ENCODE data around the gene TEX36. TPM values are rescaled to one million over a fixed set of nuclear protein-coding genes. Genes with fewer than 3 reads are reported as not detected.
"Not testable (repeated sequence)": the region's sequence is repeated elsewhere in the genome, so short reads cannot be mapped to it uniquely, and the experiment has no call there.

TEX36 gene
- total RNA-seq, 2 donors from 2014 or later, result not detected

DNA sequence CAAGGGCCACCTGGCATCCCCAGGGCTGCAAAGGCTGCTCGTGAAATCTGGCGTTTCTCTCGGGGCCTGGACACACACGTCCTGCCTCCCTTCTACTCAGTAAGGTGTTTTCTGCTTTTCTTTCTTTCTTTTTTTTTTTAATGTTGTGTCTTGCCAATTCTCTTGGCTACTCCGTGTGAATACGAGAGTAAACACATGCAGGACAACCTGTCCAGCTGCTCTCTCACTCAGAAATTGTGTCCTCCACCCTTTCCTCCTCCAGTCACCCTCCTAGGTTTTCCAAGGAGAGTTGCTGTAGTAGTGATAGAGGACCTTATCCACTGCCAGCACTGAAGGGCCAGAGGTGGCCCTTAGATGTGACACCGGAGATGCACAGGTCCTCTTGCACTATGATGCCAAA lies 858 bp upstream of the TEX36 start:
- DNase-seq, result no peak
- Mint-ChIP-seq H3K4me3 (no peak overlapping the region), H3K4me1 (no peaks in the 10 kb centered on the region), H3K27ac (no peak overlapping the region), H3K36me3 (ENCODE audit: low read depth) (peaks cover 2% of the 10 kb centered on the region), H3K27me3 (peaks cover 50% of the 10 kb centered on the region)
- no peak for ATAC-seq
- H3K9me3 ChIP-seq (ENCODE audit: control insufficient read depth, low read length, poor library complexity, severe bottlenecking), result no peaks in the 10 kb centered on the region

DNA sequence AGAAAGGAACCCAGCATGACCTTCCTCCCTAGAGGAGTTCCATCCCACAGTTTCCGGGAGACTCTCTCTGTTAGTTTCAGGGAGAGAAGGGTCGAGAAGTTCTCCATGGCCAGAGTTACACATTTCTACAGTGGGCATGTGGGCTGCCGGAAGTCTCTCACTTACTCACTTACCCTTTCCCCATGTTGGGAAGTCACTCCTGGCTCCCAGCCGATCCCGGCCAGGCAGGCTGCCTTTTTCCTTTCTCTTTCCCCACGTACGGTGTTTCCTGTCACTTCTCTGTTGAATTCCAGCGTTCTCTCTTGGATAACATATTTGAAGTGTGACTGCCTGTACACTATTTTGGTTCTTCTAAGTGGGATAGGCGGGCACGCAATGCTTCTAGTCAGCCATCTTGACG lies 3.5 kb downstream of the TEX36 start:
- DNase-seq (no peak), ATAC-seq (no peak)
- no peak overlapping the region for H3K4me3 Mint-ChIP-seq
- no peak overlapping the region for H3K27ac Mint-ChIP-seq
- H3K36me3 Mint-ChIP-seq (ENCODE audit: low read depth), result peaks cover 2% of the 10 kb centered on the region
- H3K4me1 Mint-ChIP-seq, result no peaks in the 10 kb centered on the region
- H3K27me3 Mint-ChIP-seq, result peaks cover 31% of the 10 kb centered on the region
- peaks cover 3% of the 10 kb centered on the region for H3K9me3 ChIP-seq (ENCODE audit: control insufficient read depth, low read length, poor library complexity, severe bottlenecking)

DNA sequence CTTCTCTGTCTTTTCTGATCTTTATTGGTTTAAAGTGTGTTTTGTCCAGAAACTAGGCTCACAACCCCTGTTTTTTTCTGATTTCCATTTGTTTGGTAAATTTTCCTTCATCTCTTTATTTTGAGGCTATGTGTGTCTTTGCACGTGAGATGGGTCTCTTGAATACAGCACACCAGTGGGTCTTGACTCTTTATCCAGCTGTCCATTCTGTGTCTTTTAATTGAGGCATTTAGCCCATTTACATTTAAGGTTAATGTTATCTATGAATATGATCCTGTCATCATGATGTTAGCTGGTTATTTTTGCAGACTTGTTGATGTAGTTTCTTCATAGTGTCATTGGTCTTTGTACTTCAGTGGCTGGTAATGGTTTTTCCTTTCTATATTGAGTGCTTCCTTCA lies 10.1 kb downstream of the TEX36 start:
- DNase-seq, result no peak
- ATAC-seq, result no peak
- Mint-ChIP-seq H3K36me3 (ENCODE audit: low read depth) (no peaks in the 10 kb centered on the region), H3K4me3 (no peak overlapping the region), H3K27me3 (no peaks in the 10 kb centered on the region), H3K4me1 (no peaks in the 10 kb centered on the region), H3K27ac (no peak overlapping the region)
- peaks cover 3% of the 10 kb centered on the region for H3K9me3 ChIP-seq (ENCODE audit: control insufficient read depth, low read length, poor library complexity, severe bottlenecking)

DNA sequence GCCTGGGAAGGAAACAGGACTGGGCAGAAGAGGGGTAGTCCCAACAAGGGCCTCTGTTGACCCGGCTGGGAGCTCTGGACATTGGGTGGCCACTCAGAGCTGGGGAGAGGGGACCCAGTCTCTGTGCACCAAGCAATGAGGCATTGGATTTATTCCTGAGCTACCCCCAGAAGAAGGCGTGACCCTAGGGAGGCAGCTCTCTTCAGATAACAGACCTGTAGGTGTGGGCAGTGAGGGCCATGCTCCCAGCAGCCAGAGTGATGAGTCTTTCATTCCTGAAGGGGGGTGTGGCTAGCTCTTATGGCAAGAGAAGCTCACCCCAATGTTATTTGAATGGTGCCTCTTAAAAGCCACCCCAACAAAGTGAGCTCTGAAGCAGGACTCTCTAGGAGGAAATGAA lies 20.4 kb downstream of the TEX36 start:
- DNase-seq, result no peak

DNA sequence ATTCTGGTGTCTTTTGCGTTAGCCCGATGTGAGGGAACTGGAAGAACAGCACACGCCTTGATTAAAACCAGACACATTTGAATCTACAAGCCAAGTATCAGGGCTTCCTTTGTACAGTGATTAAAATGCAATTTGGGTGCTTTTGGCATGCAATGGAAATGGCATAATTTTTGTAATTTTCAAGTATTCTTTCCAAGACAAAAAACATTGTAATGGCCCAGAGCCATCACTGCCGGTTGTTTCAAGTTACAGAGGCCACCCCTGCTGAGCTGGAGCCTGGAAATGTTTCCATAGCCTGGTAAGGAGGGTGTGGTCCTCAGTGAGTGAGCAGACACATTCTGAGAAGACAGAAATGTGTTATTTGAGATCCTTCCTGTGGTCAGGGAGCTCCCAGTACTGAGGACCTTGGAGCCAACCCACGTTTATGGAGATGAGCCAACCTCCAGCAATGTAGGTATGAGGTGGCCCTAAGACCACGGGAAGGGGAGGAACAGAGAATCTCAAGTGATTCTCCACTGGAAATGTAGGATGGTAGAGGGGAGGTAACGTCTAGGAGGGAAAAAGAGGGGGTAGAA lies 20.9 kb downstream of the TEX36 start:
- Mint-ChIP-seq H3K36me3 (ENCODE audit: low read depth) (no peaks in the 10 kb centered on the region), H3K27ac (no peak overlapping the region), H3K4me1 (no peaks in the 10 kb centered on the region), H3K4me3 (no peak overlapping the region), H3K27me3 (peaks cover 6% of the 10 kb centered on the region)
- ATAC-seq (no peak), DNase-seq (no peak)
- no peaks in the 10 kb centered on the region for H3K9me3 ChIP-seq (ENCODE audit: control insufficient read depth, low read length, poor library complexity, severe bottlenecking)

More for the DNA sequence above, 20.4 kb downstream of the TEX36 start:
- H3K36me3 Mint-ChIP-seq (ENCODE audit: low read depth), result no peaks in the 10 kb centered on the region
- H3K9me3 ChIP-seq (ENCODE audit: control insufficient read depth, low read length, poor library complexity, severe bottlenecking), result no peaks in the 10 kb centered on the region
- H3K4me3 Mint-ChIP-seq, result no peak overlapping the region
- no peak for ATAC-seq
- peaks cover under 1% of the 10 kb centered on the region for H3K27me3 Mint-ChIP-seq
- H3K4me1 Mint-ChIP-seq, result no peaks in the 10 kb centered on the region
- H3K27ac Mint-ChIP-seq, result no peak overlapping the region

DNA sequence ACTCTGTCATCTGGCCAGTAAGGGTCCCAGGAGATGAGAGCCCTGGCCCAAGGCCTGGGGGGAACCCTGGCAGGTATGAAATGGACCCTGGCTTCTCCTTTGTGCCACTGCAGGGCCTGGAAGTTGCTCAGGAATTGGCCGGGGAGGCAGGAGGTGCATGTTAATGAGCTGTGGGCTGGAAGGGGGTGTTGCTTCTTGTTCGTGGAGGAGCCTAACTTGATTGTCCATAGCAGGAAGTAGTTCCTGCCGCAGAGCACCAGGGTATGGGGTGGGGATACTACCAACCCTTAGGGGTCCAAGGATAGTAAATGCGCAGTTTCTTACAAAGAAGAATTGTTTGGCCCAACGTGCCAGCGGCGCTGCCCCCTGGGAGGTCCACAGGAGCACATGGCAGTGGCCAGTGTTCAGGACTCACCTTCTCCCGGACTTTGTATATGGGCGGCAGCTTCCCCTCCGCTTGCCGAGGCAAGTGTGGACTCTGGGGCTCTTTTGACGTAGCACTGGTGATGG lies 21.5 kb downstream of the TEX36 start:
- ATAC-seq, result no peak
- no peak for DNase-seq
- H3K36me3 Mint-ChIP-seq (ENCODE audit: low read depth), result no peaks in the 10 kb centered on the region
- no peak overlapping the region for H3K4me3 Mint-ChIP-seq
- H3K4me1 Mint-ChIP-seq, result no peaks in the 10 kb centered on the region
- H3K27ac Mint-ChIP-seq, result no peak overlapping the region
- H3K27me3 Mint-ChIP-seq, result peaks cover 11% of the 10 kb centered on the region
- H3K9me3 ChIP-seq (ENCODE audit: control insufficient read depth, low read length, poor library complexity, severe bottlenecking), result no peaks in the 10 kb centered on the region

DNA sequence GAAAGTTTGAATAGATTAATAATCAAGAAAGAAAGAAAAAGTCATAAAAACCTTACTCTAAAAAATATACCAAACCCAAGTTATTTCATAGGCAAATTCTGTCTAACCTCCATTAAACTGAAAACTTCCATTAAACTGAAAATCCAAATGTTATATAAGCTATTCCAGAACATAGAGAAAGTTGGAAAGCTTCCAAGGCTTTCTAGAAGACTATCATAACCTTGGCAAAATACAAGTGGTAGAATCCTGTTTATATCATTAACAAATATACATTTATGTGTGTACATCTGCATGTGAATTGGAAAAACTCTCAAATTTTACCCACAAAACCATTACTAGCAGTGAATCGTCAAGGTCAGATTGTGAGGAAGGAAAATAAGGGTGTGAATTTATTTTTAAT lies 23.9 kb downstream of the TEX36 start:
- no peaks in the 10 kb centered on the region for H3K9me3 ChIP-seq (ENCODE audit: control insufficient read depth, low read length, poor library complexity, severe bottlenecking)
- DNase-seq (no peak), ATAC-seq (no peak)
- no peaks in the 10 kb centered on the region for H3K4me1 Mint-ChIP-seq
- H3K36me3 Mint-ChIP-seq (ENCODE audit: low read depth), result no peaks in the 10 kb centered on the region
- no peak overlapping the region for H3K4me3 Mint-ChIP-seq
- H3K27me3 Mint-ChIP-seq, result peaks cover 11% of the 10 kb centered on the region
- no peak overlapping the region for H3K27ac Mint-ChIP-seq

DNA sequence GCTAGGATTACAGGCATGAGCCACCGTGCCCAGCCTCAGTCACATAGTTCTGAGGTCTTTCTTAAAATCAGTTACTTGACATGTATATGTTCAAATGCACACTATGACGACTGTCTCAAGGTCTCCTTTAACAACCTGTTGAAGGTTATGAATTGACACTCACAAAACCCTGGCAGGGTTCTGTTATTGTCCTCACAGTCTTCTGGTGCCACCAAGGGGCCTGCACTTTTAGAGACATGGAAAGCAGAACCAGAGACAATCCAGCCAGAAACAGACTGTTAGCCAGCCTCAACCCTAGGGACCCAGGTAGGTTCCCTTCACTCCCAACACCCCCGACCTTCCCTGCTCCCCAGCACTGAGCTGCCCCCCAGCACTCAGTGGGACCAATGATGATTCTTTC lies 26.4 kb downstream of the TEX36 start:
- no peak overlapping the region for H3K4me3 Mint-ChIP-seq
- no peak for DNase-seq
- H3K27ac Mint-ChIP-seq, result no peak overlapping the region
- H3K36me3 Mint-ChIP-seq (ENCODE audit: low read depth), result no peaks in the 10 kb centered on the region
- H3K9me3 ChIP-seq (ENCODE audit: control insufficient read depth, low read length, poor library complexity, severe bottlenecking), result no peaks in the 10 kb centered on the region
- no peaks in the 10 kb centered on the region for H3K4me1 Mint-ChIP-seq
- H3K27me3 Mint-ChIP-seq, result peaks cover 11% of the 10 kb centered on the region
- ATAC-seq, result no peak

DNA sequence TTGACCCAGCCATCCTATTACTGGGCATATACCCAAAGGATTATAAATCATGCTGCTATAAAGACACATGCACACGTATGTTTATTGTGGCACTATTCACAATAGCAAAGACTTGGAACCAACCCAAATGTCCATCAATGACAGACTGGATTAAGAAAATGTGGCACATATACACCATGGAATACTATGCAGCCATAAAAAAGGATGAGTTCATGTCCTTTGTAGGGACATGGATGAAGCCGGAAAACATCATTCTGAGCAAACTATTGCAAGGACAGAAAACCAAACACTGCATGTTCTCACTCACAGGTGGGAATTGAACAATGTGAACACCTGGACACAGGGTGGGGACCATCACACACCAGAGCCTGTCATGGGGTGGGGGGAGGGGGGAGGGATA lies 29.9 kb downstream of the TEX36 start:
- not testable (repeated sequence) for H3K9me3 ChIP-seq (ENCODE audit: control insufficient read depth, low read length, poor library complexity, severe bottlenecking); H3K4me3 Mint-ChIP-seq; H3K4me1 Mint-ChIP-seq; H3K27ac Mint-ChIP-seq; DNase-seq; H3K36me3 Mint-ChIP-seq (ENCODE audit: low read depth); ATAC-seq
- H3K27me3 Mint-ChIP-seq, result peaks cover 11% of the 10 kb centered on the region

DNA sequence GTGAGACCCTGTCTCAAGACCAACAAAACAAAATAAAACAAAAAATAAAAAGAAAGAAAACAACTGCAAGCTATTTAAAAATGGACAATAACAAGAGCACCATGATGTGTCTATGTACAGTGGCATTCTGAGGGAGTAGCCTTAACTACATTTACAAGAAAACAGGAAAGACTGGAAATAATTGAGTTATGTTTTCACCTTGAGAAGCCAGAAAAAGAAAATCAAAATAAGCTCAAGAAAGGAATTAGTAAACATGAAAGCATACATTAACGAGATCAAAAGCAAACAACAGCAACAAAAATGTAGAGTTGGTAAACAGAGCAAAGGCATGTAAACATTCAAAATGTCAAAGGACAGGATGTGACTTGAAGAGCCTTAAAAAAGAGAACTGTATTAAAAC lies 36.7 kb downstream of the TEX36 start:
- no peaks in the 10 kb centered on the region for H3K4me1 Mint-ChIP-seq
- peaks cover 20% of the 10 kb centered on the region for H3K27me3 Mint-ChIP-seq
- H3K9me3 ChIP-seq (ENCODE audit: control insufficient read depth, low read length, poor library complexity, severe bottlenecking), result no peaks in the 10 kb centered on the region
- H3K4me3 Mint-ChIP-seq, result no peak overlapping the region
- ATAC-seq (no peak), DNase-seq (no peak)
- H3K36me3 Mint-ChIP-seq (ENCODE audit: low read depth), result no peaks in the 10 kb centered on the region
- no peak overlapping the region for H3K27ac Mint-ChIP-seq

DNA sequence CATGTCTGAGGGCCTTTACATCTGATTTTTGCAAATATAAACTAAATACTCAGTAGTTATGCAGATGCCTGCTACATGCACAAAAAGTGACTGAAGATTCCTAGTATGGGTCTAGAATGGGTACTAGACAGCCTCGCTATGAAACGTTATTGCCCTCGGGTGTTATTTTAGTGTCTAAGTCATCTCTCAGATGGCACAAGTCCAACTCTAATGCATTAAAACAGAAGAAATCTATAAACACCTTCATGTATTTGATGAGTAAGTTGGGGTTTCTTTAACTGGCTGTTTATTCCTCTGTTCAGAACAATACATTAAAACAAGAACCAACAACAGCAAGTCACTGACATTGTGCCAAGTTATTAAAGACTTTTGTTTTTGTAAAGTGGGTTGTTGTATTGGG lies 41.6 kb downstream of the TEX36 start:
- Mint-ChIP-seq H3K4me3 (no peak overlapping the region), H3K27ac (no peak overlapping the region), H3K36me3 (ENCODE audit: low read depth) (peaks cover 5% of the 10 kb centered on the region), H3K4me1 (no peaks in the 10 kb centered on the region), H3K27me3 (peaks cover 51% of the 10 kb centered on the region)
- ATAC-seq, result no peak
- H3K9me3 ChIP-seq (ENCODE audit: control insufficient read depth, low read length, poor library complexity, severe bottlenecking), result no peaks in the 10 kb centered on the region
- DNase-seq, result no peak

DNA sequence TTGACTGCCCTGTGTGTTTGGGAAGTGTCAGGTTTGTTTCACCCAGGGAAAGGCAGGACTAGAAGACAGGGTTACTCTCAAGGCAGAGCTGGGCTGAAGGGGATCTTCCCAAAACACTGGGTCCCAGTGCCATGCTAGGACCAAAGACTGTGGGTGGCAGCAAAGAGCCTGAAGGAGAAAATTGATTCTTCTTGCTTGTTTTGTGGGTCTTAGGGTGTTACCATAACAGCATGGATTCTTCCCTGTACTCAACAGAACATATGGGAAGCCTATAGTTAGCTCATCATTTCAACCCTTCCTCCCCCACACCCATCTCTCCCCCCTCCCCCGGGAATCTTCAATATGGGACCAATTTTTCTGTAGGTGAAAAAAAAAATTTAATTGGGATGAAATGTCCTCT lies 42.3 kb downstream of the TEX36 start:
- H3K9me3 ChIP-seq (ENCODE audit: control insufficient read depth, low read length, poor library complexity, severe bottlenecking), result no peaks in the 10 kb centered on the region
- no peaks in the 10 kb centered on the region for H3K4me1 Mint-ChIP-seq
- H3K27me3 Mint-ChIP-seq, result peaks cover 52% of the 10 kb centered on the region
- ATAC-seq, result no peak
- no peak overlapping the region for H3K4me3 Mint-ChIP-seq
- no peak for DNase-seq
- peaks cover 5% of the 10 kb centered on the region for H3K36me3 Mint-ChIP-seq (ENCODE audit: low read depth)
- no peak overlapping the region for H3K27ac Mint-ChIP-seq

DNA sequence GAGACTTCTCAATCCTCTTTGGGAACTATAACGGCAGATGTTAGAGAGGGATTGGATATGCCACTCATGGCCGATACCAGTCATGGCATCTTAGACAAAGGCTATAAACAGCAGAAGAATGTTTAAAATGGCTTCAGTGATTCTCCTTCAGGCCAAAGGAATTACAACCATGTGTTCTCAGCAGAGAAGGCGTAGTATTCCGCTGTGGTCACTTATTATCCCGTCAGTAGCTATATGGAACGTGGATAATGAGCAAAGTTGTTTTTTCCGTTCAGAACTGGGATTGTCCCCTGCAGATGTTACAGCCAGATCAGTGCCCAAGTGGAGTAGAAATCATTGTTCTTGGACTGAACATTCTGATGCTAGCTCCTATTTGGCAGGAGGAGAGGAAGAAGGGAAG lies 43.1 kb downstream of the TEX36 start:
- Mint-ChIP-seq H3K27ac (no peak overlapping the region), H3K4me3 (no peak overlapping the region), H3K36me3 (ENCODE audit: low read depth) (peaks cover 5% of the 10 kb centered on the region), H3K4me1 (no peaks in the 10 kb centered on the region), H3K27me3 (peaks cover 52% of the 10 kb centered on the region)
- ATAC-seq (no peak), DNase-seq (no peak)
- no peaks in the 10 kb centered on the region for H3K9me3 ChIP-seq (ENCODE audit: control insufficient read depth, low read length, poor library complexity, severe bottlenecking)

DNA sequence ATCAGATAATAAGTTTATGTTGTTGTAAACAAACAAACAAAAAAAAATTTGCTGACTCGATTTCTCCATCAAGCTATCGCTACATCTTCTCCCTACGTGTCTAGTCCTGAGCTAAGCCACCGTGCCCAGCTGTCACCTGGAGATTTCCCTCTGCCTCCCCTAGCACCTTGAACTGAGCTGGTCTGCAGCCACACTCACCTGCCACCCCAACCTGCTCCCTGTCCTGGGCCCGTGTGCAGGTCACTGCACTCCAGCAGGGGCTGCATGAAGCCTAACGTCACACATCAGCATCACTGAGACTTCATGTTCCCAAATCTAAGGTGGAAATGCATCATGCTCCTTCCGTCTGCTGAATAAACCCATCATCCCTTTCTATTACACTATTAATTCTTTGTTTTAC lies 44.4 kb downstream of the TEX36 start:
- peaks cover 49% of the 10 kb centered on the region for H3K27me3 Mint-ChIP-seq
- H3K4me1 Mint-ChIP-seq, result no peaks in the 10 kb centered on the region

More for the DNA sequence above, 44.4 kb downstream of the TEX36 start:
- H3K36me3 Mint-ChIP-seq (ENCODE audit: low read depth), result peaks cover 5% of the 10 kb centered on the region
- H3K9me3 ChIP-seq (ENCODE audit: control insufficient read depth, low read length, poor library complexity, severe bottlenecking), result no peaks in the 10 kb centered on the region
- H3K27ac Mint-ChIP-seq, result no peak overlapping the region
- DNase-seq, result no peak
- no peak for ATAC-seq
- H3K4me3 Mint-ChIP-seq, result no peak overlapping the region

All from T-helper 17 cell (primary cell).